C4-2B (cell line): ENCODE data around the gene CFAP54.
A peak's percentile ranks its signal among the peaks of the same experiment; 100 is the strongest.

Experiments
- H3K27ac ChIP-seq: fragments of 450-650 bp; 2 replicates; pipeline ENCODE4 v1.5.1; 2017
- ZFX ChIP-seq: fragments of 450-650 bp; IDR thresholded peaks from 2 replicates; pipeline ENCODE4 v1.6.1; 2017
- TF ChIP-seq, protein P1 (sequence below): fragments of 450-650 bp; conservative IDR thresholded peaks from 2 replicates; pipeline ENCODE4 v1.5.1; 2017; ENCODE audit warnings: mild to moderate bottlenecking

The CFAP54 gene

DNA sequence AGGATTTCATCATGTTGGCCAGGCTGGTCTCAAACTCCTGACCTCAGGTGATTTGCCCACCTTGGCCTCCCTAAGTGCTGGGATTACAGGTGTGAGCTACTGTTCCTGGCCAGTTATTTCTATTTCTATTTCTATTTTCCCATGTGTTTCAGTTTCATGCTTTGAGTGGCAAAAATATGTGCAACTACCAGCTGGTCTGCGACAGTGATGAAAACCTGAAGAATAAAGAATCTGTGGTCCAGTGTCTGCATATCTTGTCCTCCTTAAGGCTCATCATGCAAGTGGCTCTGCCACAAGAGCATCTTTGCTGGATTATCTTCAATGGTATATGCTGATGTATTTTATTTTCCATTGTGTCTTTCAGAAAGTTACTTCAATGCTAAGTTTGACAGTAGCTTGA is 17.4 kb downstream of the CFAP54 start:
- no peak for TF ChIP-seq ZFX
- TF ChIP-seq, protein P1, sequence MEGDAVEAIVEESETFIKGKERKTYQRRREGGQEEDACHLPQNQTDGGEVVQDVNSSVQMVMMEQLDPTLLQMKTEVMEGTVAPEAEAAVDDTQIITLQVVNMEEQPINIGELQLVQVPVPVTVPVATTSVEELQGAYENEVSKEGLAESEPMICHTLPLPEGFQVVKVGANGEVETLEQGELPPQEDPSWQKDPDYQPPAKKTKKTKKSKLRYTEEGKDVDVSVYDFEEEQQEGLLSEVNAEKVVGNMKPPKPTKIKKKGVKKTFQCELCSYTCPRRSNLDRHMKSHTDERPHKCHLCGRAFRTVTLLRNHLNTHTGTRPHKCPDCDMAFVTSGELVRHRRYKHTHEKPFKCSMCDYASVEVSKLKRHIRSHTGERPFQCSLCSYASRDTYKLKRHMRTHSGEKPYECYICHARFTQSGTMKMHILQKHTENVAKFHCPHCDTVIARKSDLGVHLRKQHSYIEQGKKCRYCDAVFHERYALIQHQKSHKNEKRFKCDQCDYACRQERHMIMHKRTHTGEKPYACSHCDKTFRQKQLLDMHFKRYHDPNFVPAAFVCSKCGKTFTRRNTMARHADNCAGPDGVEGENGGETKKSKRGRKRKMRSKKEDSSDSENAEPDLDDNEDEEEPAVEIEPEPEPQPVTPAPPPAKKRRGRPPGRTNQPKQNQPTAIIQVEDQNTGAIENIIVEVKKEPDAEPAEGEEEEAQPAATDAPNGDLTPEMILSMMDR = no peak
- H3K27ac ChIP-seq = no peak overlapping the region

GRCh38 chr12:96510306-96510764 is 21.0 kb downstream of the CFAP54 start:
- no peak overlapping the region for H3K27ac ChIP-seq
- no peak for TF ChIP-seq ZFX
- TF ChIP-seq, protein P1 = no peak

- no peak for TF ChIP-seq ZFX
- TF ChIP-seq, protein P1 = no peak
- H3K27ac ChIP-seq = no peak overlapping the region
Observed at GRCh38 chr12:96513166-96513565, 23.8 kb downstream of the CFAP54 start.

- no peak overlapping the region for H3K27ac ChIP-seq
- no peak for TF ChIP-seq ZFX
- TF ChIP-seq, protein P1 = no peak
Observed at GRCh38 chr12:96513681-96514080, 24.3 kb downstream of the CFAP54 start.

- TF ChIP-seq, protein P1 = no peak
- TF ChIP-seq ZFX = no peak
- H3K27ac ChIP-seq = no peak overlapping the region
Observed at GRCh38 chr12:96514328-96514727, 25.0 kb downstream of the CFAP54 start.

DNA sequence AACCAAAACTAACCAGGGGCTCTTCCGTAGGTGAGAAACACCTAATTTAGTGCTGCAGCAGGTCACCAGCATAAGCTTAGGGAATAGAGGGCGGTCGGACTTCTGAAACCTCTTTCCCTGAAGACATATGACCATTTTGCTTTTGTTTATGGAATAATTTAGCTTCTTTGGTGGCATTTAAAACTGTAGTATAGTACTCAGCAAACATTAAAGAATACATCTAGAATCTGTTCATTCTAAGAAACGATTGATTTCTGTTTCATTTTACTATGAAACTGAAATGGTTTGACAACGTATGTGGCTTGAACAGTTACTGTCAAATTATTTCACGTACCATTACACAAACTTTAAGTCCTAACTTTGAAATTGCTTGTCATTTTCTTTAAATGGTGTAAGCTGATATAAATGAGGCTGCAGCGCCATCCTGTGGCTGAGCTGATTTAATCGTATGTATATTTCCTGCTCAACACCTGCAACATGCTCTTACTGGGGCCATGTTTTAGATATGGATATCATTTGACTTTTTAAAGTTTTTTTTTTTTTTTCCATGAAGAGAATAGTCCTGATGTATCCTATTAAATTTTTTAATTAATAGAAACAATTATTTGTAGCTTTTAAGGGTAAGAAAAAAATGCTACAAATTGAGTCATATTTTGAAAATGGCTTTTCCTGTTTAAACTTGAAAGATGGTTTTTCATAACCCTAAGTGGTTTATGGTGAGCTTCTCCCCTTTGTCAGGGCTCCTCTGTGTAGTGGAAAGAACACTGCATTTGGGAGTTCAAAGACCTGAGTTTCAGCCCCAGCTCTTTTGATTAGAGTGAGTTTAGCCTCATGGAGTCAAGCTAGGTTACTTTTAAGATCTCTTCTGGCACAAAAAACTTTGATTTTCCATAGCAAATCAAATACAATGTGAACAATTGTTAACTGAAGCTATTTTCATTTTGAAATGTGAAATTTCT is 27.4 kb downstream of the CFAP54 start:
- no peak for TF ChIP-seq ZFX
- TF ChIP-seq, protein P1 = peak; percentile 72
- no peak overlapping the region for H3K27ac ChIP-seq

DNA sequence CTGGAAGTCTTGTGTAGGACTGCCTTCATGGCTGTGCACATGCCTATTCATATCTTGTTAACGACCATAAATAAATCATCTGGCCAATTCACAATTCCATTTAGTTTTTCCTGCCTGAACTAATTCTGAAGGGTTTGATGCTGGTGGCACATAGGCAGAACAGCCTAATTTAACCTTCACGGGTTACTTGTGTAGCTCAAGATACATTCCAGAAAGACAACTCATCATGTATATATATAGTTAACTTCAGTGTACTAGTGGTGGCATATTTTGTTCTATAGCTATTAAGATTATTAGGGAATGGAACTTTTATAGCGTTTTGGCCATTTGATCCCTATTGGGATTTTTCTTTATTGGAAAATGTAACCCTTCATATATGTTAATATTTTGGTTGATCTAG is 31.4 kb downstream of the CFAP54 start:
- TF ChIP-seq ZFX = no peak
- no peak overlapping the region for H3K27ac ChIP-seq
